GM15510 (cell line): Measurements from ENCODE around the gene TMEM120B.

ENCODE experiments used
- POLR2A ChIP-seq: IDR thresholded peaks from 3 replicates; pipeline ENCODE4 v1.6.1; 2011; ENCODE audit warnings: borderline replicate concordance; ENCODE audit not compliant: insufficient read length; ENCODE audit errors: extremely low read depth

Gene TMEM120B

DNA sequence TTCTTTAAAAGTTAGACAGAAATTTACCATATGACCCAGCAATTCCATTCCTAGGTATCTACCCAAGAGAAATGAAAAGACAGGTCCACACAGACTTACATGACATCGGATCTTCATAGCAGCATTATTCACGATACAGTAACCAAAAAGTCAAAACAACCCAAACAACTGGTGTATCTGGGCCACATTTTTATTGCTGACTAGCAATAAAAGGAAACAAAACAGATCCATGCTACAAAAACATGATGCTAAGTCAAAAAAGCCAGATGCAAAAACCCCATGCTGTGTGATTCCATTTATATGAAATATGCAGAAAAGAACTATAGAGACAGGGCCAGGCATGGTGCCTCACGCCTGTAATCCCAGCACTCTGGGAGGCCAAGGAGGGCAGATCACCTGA lies 12.9 kb downstream of the TMEM120B start:
- TF ChIP-seq POLR2A = no peak

DNA sequence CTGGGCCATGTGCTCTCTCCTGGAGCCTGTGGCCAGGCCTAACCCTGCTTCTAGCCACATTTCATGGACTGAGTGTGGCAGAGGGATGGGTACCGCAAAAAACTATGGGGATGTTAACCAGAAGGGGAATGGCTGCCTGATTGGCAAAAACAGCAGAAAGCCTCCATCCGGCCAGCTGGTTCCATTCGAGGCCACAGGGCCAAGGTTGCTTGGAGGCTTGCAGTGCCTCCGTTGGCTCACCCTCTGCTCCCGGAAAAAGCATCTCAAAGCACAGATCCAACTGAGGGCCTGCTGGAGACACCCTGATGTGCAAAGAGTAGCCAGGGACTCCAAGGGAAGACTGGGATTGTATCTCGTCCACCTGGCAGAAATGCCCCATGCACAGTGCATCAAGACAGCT lies 16.5 kb downstream of the TMEM120B start:
- TF ChIP-seq POLR2A = no peak

- no peak for TF ChIP-seq POLR2A
Measured at GRCh38 chr12:121731473-121731872, 18.9 kb downstream of the TMEM120B start.

DNA sequence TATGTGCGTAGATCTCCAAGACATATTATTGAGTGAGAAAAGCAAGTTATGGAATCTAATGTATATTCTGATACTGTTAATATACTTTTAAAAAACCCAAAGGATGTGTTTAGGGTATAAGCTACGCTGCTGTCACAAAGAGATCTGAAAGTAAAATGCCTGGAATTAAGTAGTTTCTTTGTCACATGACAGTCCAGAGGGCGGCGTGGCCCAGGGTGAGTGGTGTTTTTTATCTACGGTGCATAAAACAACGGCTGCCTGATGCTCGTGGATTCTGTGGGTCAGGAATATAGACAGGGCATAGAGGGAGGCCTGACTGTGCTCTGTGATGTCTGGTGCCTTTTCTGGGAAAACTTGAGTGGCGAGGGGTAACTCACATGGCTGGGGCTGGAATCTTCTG lies 21.3 kb downstream of the TMEM120B start:
- no peak for TF ChIP-seq POLR2A

DNA sequence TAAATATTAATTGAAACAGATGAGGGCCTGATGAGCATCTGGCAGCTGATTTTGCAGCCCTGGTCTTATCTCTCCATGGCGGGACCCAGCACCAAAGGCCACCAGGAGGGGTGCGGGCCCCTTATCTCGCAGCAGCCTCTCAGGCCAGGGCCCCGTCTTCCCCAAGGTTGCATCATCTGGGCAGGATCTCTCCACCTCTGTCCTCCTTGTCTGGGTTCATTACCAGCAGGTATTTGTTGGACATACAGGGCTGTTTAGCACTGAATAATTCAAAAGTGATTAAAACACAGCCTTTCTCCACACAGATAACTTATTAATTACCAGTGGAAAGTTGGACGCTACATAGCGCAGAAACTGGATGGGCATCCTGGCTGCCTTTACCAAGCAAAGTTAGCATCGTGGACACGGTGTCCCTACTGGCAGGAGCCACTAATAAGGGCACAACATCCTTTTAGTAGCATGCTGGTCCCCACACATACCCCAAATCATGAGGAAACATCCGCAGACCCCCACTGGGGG lies 25.8 kb downstream of the TMEM120B start:
- TF ChIP-seq POLR2A = no peak

DNA sequence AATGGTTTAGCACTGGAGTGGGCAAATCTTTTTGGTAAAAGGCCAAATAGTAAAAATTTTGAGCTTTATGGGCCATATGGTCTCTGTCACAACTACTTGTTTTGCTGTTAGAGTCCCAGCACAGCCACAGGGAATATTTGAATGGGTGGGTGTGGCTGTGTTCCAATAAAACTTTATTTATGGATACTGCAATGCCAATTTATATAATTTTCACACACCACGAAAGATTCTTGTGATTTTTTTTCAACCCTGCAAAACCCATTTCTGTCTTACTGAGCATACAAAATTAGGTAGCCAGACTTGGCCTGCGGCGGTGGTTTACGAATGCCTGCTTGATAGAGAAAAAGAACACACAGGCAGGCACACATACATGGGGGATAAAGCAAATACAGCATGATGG lies 28.3 kb downstream of the TMEM120B start:
- TF ChIP-seq POLR2A = no peak

DNA sequence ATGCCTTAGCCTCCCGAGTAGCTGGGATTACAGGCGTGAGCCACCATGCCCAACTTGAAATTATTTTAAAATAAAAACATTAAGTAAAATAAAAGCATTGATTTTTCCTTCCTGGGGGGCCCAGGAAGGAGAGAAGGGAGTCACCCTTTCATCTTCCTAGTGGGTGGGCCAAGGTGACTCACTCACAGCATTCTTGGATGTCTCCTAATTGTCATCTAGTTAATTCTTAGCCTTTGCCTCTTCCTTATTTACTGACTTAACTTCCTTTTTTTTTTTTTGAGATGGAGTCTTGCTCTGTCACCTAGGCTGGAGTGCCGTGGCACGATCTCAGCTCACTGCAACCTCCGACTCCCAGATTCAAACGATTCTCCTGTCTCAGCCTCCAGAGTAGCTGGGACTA lies 29.2 kb downstream of the TMEM120B start:
- TF ChIP-seq POLR2A = no peak

- TF ChIP-seq POLR2A = no peak
Measured at GRCh38 chr12:121748218-121748570, 35.6 kb downstream of the TMEM120B start.

GRCh38 chr12:121748571-121749265 lies 36.2 kb downstream of the TMEM120B start:
- TF ChIP-seq POLR2A = no peak

DNA sequence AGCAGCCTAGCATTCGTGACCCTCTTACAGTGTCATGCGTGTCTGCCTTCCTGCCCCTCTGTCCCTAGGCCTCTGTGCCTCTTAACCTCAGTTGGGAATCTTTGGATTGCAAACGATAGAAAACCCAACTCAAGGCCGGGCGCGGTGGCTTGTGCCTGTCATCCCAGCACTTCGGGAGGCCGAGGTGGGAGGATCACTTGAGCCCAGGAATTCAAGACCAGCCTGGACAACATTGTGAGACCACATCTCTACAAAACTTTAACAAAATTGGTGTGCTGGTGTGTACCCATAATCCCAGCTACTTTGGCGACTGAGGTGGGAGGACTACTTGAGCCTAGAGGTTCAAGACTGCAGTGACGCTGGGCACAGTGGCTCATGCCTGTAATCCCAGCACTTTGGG lies 36.7 kb downstream of the TMEM120B start:
- no peak for TF ChIP-seq POLR2A

- TF ChIP-seq POLR2A = no peak
Measured at GRCh38 chr12:121750507-121750955, 38.0 kb downstream of the TMEM120B start.

GRCh38 chr12:121751034-121751433 lies 38.5 kb downstream of the TMEM120B start:
- no peak for TF ChIP-seq POLR2A

- TF ChIP-seq POLR2A = no peak
Measured at GRCh38 chr12:121751749-121752351, 39.3 kb downstream of the TMEM120B start.

GRCh38 chr12:121753844-121754264 lies 41.3 kb downstream of the TMEM120B start:
- TF ChIP-seq POLR2A = no peak

- no peak for TF ChIP-seq POLR2A
Measured at GRCh38 chr12:121754836-121755235, 42.3 kb downstream of the TMEM120B start.

DNA sequence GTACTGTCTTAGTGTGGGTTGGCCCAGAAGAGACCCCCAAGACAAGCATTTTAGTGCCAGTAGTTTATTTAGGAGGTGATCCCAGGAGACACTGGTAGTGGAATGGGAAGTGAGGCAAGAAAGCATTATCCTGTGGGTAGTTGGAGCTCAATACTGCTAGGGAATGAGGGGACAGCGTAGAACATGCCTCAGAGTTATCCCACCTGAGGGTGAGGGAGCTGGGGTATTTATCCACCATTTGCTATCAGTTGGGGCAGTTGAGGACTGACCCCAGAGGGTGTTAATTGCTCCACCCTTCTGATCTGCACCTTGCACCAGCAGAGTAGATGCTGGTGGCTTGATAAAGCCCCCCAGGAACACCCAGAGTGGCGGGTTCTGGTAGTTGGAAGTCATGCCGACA lies 43.0 kb downstream of the TMEM120B start:
- no peak for TF ChIP-seq POLR2A
